Activated naive CD8-positive, alpha-beta T cell treated with anti-CD3 and anti-CD28 coated beads, Interleukin-2, amount 10 ng/mL, durations not matched to agents 7 days and 5 days (primary cell): ENCODE measurements around the gene MYADM. TPM values are rescaled to one million over a fixed set of nuclear protein-coding genes. Genes with fewer than 3 reads are reported as not detected.

Experiments
- ATAC-seq: fragments of 150-1000 bp; cut with Tn5 transposase; one replicate; pipeline ENCODE4 v1.10.0; 2021; ENCODE audit warnings: low read depth, moderate library complexity
- POLR2A ChIA-PET: fragments of 350-600 bp; sonication (Branson Sonifier 250); formaldehyde crosslinking; loops from one replicate; lab custom pipeline; 2021; ENCODE audit warnings: antibody characterized with exemption; lab: Charles Lee
- DNase-seq: peaks from one replicate; pipeline ENCODE4 v3.0.0; 2021
- H3K27ac Mint-ChIP-seq: one replicate; pipeline ENCODE4 v1.8.0; 2022; ENCODE audit warnings: mild to moderate bottlenecking, mixed read lengths
- H3K27me3 Mint-ChIP-seq: one replicate; pipeline ENCODE4 v1.8.0; 2022; ENCODE audit warnings: mild to moderate bottlenecking, moderate library complexity, mixed read lengths
- H3K36me3 Mint-ChIP-seq: one replicate; pipeline ENCODE4 v1.8.0; 2021; ENCODE audit warnings: mild to moderate bottlenecking, mixed read lengths
- H3K4me1 Mint-ChIP-seq: one replicate; pipeline ENCODE4 v1.8.0; 2021; ENCODE audit warnings: mixed read lengths
- H3K4me3 Mint-ChIP-seq: one replicate; pipeline ENCODE4 v1.8.0; 2022; ENCODE audit warnings: mild to moderate bottlenecking, moderate library complexity, mixed read lengths
- H3K9me3 Mint-ChIP-seq: one replicate; pipeline ENCODE4 v1.8.0; 2021; ENCODE audit warnings: mixed read lengths
- total RNA-seq, 2 experiments: library from RNA; stranded (reverse); gene quantifications; one replicate each; pipeline ENCODE4 v1.2.3, GENCODE V29; 2021

The MYADM gene
- total RNA-seq, 2 experiments from 2014 or later, result 76.3 to 77.3 TPM

DNA sequence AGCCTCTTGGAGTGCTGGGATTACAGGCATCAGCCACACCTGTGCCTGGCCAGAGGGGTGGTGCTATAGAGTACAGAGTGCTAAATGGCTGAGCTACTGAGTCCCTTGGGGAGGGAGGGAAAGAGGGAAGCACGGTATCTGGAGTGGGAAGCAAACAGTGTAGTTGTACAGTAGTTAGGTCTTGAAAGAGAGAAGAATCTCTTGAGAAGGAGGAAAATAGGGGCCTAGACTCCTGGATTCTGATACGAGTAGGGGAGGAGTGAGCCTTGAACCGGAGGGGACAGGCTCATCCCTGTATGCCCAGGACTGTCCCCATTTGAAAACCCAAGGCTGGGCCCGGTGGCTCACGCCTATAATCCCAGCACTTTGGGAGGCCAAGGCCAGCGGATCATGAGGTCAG is 5.1 kb downstream of the MYADM start:
- POLR2A ChIA-PET, result interaction anchor here (0.6 to 2.3 kb wide), 2 partner anchors 10 to 19 kb away, joined by 3 to 8 read pairs; no protein-coding TSS in a partner anchor
- Mint-ChIP-seq H3K4me1 (peaks cover 45% of the 10 kb centered on the region), H3K27me3 (no peaks in the 10 kb centered on the region), H3K27ac (peak overlapping the region; percentile 3), H3K9me3 (no peaks in the 10 kb centered on the region), H3K4me3 (no peak overlapping the region), H3K36me3 (peaks cover 35% of the 10 kb centered on the region)
- DNase-seq (no peak), ATAC-seq (no peak)

DNA sequence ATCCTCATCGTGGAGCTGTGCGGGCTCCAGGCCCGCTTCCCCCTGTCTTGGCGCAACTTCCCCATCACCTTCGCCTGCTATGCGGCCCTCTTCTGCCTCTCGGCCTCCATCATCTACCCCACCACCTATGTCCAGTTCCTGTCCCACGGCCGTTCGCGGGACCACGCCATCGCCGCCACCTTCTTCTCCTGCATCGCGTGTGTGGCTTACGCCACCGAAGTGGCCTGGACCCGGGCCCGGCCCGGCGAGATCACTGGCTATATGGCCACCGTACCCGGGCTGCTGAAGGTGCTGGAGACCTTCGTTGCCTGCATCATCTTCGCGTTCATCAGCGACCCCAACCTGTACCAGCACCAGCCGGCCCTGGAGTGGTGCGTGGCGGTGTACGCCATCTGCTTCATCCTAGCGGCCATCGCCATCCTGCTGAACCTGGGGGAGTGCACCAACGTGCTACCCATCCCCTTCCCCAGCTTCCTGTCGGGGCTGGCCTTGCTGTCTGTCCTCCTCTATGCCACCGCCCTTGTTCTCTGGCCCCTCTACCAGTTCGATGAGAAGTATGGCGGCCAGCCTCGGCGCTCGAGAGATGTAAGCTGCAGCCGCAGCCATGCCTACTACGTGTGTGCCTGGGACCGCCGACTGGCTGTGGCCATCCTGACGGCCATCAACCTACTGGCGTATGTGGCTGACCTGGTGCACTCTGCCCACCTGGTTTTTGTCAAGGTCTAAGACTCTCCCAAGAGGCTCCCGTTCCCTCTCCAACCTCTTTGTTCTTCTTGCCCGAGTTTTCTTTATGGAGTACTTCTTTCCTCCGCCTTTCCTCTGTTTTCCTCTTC is 6.3 kb downstream of the MYADM start:
- Mint-ChIP-seq H3K27me3 (no peaks in the 10 kb centered on the region), H3K9me3 (no peaks in the 10 kb centered on the region), H3K4me1 (peaks cover 42% of the 10 kb centered on the region), H3K27ac (peak overlapping the region; percentile 83), H3K4me3 (peak overlapping the region; percentile 53), H3K36me3 (peaks cover 35% of the 10 kb centered on the region)
- ATAC-seq (no peak), DNase-seq (no peak)
- POLR2A ChIA-PET, result interaction anchor here (0.6 to 2.3 kb wide), 3 partner anchors 8 to 221 kb away, joined by 3 to 12 read pairs (median 8); no protein-coding TSS in a partner anchor

DNA sequence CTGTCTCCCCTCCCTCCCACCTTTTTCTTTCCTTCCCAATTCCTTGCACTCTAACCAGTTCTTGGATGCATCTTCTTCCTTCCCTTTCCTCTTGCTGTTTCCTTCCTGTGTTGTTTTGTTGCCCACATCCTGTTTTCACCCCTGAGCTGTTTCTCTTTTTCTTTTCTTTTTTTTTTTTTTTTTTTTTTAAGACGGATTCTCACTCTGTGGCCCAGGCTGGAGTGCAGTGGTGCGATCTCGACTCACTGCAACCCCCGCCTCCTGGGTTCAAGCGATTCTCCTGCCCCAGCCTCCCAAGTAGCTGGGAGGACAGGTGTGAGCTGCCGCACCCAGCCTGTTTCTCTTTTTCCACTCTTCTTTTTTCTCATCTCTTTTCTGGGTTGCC is 6.9 kb downstream of the MYADM start:
- POLR2A ChIA-PET, result interaction anchor here (0.7 to 2.3 kb wide), 4 partner anchors 8 to 280 kb away, joined by 5 to 12 read pairs (median 7); no protein-coding TSS in a partner anchor
- Mint-ChIP-seq H3K4me1 (peaks cover 42% of the 10 kb centered on the region), H3K9me3 (no peaks in the 10 kb centered on the region), H3K27me3 (no peaks in the 10 kb centered on the region), H3K27ac (peak overlapping the region; percentile 83), H3K36me3 (peaks cover 35% of the 10 kb centered on the region), H3K4me3 (peak overlapping the region; percentile 53)
- DNase-seq (no peak), ATAC-seq (no peak)

DNA sequence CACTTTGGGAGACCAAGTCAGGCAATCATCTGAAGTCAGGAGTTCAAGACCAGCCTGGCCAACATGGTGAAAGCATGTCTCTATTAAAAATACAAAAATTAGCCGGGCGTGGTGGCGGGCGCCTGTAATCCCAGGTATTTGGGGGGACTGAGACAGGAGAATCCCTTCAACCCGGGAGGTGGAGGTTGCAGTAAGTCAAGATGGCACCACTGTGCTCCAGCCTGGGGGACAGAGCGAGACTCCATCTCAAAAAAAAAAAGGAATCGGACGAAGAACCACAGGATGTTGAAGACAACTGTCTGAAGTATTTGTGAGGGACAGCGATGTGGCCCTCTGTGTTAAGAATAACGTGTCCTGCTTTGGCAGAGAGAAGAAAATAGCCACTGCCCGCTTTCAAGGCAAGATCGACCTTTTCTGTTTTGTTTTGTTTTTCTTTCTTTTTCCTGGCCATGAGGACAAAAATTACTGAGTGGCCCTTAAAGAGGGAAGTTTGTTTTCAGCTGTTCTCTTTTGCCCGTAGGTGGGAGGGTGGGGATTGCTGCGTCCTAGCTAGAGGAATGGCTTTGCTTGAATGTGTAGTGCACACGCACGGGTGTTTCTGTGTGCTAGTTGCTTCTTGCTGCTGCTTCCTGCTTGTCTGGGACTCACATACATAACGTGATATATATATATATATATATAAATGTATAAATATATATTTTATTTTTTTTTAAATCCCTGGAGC is 8.1 kb downstream of the MYADM start:
- peaks cover 38% of the 10 kb centered on the region for H3K4me1 Mint-ChIP-seq
- H3K27me3 Mint-ChIP-seq, result no peaks in the 10 kb centered on the region
- H3K4me3 Mint-ChIP-seq, result peak overlapping the region; percentile 23
- POLR2A ChIA-PET, result interaction anchor here (0.6 to 2.0 kb wide), 4 partner anchors 8 to 22 kb away, joined by 3 to 14 read pairs (median 9); partner anchors contain the start of gene MYADM
- H3K9me3 Mint-ChIP-seq, result no peaks in the 10 kb centered on the region
- peak overlapping the region; percentile 30 for H3K27ac Mint-ChIP-seq
- H3K36me3 Mint-ChIP-seq, result peaks cover 35% of the 10 kb centered on the region
- DNase-seq, result no peak
- ATAC-seq, result no peak

DNA sequence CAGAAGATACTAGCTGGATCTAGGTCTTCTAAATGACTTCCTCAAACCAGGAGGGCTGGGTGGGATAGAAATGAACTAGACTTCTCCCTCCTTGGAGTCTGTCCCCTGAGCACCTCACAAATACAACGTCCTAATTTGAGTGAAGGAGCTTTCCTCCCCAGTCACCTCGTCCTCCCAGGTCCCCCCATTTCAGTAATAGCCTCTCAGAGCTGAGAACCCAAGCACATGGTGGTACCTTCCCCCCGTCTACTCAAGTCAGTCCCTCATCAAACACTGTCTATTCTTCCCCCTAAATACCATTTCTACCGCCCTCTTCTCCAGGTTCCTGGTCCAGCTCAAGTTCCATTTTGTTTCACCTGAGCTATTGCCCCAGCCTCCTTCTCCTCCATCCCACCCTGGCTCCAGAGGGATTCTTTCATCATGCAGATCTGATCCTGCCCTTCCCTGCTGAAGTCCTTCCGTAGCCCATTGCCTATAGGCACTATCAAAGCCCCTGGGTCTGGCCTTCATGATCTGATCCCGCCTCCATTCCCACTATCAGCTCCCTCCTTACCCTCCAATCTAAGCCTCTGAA is 9.1 kb downstream of the MYADM start:
- H3K27me3 Mint-ChIP-seq, result no peaks in the 10 kb centered on the region
- H3K27ac Mint-ChIP-seq, result peak overlapping the region; percentile 29
- H3K36me3 Mint-ChIP-seq, result peaks cover 32% of the 10 kb centered on the region
- POLR2A ChIA-PET, result interaction anchor here (0.5 to 2.0 kb wide), 3 partner anchors 9 to 1105 kb away, joined by 3 to 14 read pairs (median 6); partner anchors contain the start of gene MYADM
- ATAC-seq, result no peak
- H3K9me3 Mint-ChIP-seq, result no peaks in the 10 kb centered on the region
- H3K4me3 Mint-ChIP-seq, result no peak overlapping the region
- DNase-seq, result no peak
- H3K4me1 Mint-ChIP-seq, result peaks cover 31% of the 10 kb centered on the region

DNA sequence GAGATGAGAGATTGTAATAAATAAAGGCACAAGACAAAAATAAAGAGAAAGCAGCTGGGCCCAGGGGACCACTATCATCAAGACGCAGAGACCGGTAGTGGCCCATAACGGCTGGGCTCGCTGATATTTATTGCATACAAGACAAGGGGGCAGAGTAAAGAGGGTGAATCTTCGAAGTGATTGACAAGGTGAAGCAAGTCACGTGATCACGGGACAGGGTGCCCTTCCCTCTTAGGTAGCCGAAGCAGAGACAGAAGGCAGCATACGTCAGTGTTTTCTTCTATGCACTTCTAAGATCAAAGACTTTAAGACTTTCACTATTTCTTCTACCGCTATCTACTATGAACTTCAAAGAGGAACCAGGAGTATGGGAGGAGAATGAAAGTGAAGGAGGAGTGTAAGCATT is 9.7 kb downstream of the MYADM start:
- Mint-ChIP-seq H3K27ac (peak overlapping the region; percentile 43), H3K27me3 (no peaks in the 10 kb centered on the region), H3K36me3 (peaks cover 32% of the 10 kb centered on the region), H3K4me3 (peak overlapping the region; percentile 30), H3K9me3 (no peaks in the 10 kb centered on the region), H3K4me1 (peaks cover 31% of the 10 kb centered on the region)
- POLR2A ChIA-PET, result interaction anchor here (0.5 to 2.0 kb wide), 3 partner anchors 9 to 1105 kb away, joined by 3 to 14 read pairs (median 6); partner anchors contain the start of gene MYADM
- DNase-seq, result no peak
- no peak for ATAC-seq

DNA sequence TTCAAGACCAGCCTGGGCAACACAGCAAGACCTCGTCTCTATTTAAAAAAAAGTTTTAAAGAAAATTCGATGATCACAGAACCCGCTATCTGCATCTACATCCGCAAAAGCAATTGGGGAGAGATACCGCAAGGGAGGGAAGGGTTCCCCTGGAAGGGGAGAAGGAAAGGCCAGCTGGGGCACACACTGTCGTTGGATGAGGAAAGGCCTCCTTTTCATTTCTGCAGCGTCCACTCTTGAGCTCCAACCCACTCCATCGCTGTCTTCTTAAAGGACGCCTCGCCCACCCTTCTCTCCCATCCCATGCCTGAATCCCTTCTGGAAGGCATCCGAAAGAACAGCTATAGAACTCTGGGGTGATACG is 11.1 kb downstream of the MYADM start:
- H3K4me1 Mint-ChIP-seq, result peaks cover 26% of the 10 kb centered on the region
- H3K36me3 Mint-ChIP-seq, result peaks cover 25% of the 10 kb centered on the region
- H3K27ac Mint-ChIP-seq, result no peak overlapping the region
- DNase-seq (no peak), ATAC-seq (no peak)
- H3K27me3 Mint-ChIP-seq, result peaks cover 10% of the 10 kb centered on the region
- H3K4me3 Mint-ChIP-seq, result no peak overlapping the region
- no peaks in the 10 kb centered on the region for H3K9me3 Mint-ChIP-seq
- POLR2A ChIA-PET, result interaction anchor here (1.4 to 1.6 kb wide), 2 partner anchors 8 to 11 kb away, joined by 6 to 19 read pairs; partner anchors contain the start of gene MYADM

DNA sequence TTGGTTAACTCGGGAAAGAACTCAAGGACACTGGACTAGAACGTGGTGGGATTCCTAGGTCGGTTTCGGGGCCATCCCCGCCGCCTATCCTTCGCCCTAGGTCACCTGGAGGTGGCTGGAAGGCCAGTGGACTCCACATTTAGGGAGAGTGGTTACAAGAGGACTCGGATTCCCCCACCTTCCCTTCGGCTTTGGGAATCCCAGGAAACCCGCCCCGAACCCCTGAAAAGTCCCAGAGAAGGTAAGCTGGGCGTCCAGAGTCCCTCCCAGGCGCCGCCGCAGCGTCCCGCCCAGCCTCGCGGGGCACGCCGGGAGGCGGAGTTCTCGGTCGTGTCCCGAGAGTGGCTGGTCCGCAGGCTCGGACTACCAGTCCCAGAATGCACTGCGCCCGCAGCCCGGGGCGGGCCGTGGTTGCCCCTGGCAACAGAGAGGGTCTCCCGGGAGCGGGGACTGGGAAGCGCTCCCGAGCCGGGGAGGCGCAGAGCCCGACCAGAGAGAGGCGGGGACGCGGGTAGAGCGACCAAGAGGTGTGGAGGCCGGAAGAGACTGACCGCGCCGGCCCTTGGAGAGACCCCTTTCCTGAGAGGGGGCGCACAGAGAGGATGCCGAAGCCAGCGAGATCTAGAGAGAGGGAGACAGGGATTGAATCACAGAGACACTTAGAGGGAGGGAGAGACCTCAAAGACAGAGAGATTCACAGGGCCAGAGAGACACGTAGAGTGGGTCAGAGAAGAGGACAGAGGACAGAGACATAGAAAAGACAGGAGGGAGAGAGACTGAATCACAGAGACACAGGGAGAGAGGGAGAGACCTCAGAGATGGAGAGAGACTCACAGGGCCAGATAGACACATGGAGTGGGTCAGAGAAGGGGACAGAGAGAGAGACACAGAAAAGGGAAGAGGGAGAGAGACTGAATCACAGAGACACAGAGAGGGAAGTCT is 11.7 kb downstream of the MYADM start:
- Mint-ChIP-seq H3K4me1 (peaks cover 22% of the 10 kb centered on the region), H3K27me3 (peaks cover 15% of the 10 kb centered on the region), H3K27ac (no peak overlapping the region), H3K4me3 (no peak overlapping the region), H3K36me3 (peaks cover 18% of the 10 kb centered on the region), H3K9me3 (no peaks in the 10 kb centered on the region)
- peak; percentile 91 for DNase-seq
- peak; percentile 90 for ATAC-seq
- POLR2A ChIA-PET, result interaction anchor here (1.4 to 1.6 kb wide), 2 partner anchors 9 to 12 kb away, joined by 6 to 19 read pairs; partner anchors contain the start of gene MYADM

DNA sequence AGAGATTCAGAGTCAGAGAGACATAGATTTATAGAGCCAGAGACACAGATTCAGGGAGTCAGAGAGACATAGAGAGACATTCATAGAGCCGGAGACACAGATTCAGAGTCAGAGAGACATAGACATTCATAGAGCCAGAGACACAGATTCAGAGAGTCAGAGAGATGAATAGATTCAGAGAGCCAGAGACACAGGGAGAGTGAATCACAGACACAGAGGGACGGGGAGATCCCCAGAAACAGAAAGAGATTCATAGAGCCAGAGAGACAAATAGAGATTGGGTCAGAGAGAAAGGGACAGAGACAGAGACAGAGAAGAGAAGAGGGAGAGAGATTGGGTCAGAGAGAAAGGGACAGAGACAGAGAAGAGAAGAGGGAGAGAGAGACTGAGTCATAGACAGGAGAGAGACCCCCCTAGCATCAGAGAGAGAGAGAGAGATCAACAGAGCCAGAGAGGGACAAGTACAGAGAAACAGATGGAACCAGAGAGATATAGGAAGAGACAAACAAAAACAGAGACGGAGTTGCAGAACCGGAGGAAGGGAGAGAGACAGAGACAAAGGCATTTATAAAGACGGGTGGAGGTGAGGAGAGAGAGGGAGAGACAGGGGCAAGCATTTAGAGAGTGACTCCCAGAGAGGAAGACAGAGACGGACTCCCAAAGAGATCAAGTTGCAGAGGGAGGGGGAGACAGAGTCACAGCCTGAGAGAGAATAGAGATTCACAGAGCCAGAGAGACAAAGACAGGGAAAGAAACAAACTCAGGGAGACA is 13.2 kb downstream of the MYADM start:
- H3K4me1 Mint-ChIP-seq, result peaks cover 15% of the 10 kb centered on the region
- H3K9me3 Mint-ChIP-seq, result no peaks in the 10 kb centered on the region
- DNase-seq, result no peak
- POLR2A ChIA-PET, result interaction anchor here (1.3 to 1.5 kb wide), 2 partner anchors 10 to 13 kb away, joined by 5 to 16 read pairs; partner anchors contain the start of gene MYADM
- ATAC-seq, result no peak
- H3K27me3 Mint-ChIP-seq, result peaks cover 21% of the 10 kb centered on the region
- no peak overlapping the region for H3K27ac Mint-ChIP-seq
- H3K36me3 Mint-ChIP-seq, result peaks cover 7% of the 10 kb centered on the region
- H3K4me3 Mint-ChIP-seq, result no peak overlapping the region

DNA sequence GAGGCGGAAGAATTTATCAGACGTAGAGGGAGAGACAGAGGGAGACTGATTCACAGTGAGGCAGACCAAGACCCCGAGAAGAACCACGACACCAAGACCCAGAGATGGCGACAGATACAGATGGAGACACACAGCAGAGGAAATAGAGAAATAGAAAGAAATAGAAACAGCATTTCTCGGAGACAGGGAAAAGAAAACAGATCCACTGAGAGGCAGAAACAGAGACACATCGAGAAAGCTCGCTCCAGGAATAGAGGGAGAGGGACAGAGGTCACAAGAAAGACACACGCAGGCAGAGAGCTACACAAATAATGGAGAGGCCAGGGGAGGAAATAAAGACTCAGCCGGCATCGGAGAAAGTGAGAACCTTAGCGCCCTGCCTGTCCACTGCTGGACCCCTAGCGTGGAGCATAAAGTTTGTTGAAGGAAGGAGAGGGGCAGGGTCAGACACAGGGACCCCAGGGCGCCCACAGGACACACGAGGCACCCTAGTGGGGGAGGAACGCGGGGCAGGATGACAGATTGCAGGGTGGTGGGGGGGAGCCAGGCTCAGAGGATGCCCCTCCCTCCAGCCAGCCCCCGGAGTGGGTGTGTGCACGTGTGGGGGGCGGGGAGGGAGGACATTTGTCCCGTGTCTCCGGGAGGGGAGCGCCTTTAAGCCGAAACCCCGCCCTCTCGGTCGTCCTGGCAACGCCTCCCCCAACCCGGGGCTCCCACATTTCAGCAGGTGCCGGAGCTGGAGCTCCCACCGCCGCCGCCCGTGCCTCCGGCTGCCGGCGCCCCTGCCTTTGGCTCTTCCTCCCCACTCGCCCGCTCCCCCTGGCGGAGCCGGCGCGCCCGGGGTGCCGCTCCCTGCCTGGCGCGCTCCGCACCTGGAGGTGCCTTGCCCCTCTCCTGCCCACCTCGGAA is 14.1 kb downstream of the MYADM start, which contains the start of gene PRKCG:
Gene PRKCG, plus strand, starts transcription at position 716 of the 909 bp plus-strand sequence. CDS start 298 bp downstream, outside the sequence.
- POLR2A ChIA-PET, result interaction anchor here (1.3 to 1.5 kb wide), 2 partner anchors 11 to 14 kb away, joined by 5 to 16 read pairs; partner anchors contain the start of gene MYADM
- DNase-seq (peak; percentile 78), ATAC-seq (peak; percentile 46)
- peaks cover 4% of the 10 kb centered on the region for H3K36me3 Mint-ChIP-seq
- H3K9me3 Mint-ChIP-seq, result no peaks in the 10 kb centered on the region
- H3K27ac Mint-ChIP-seq, result no peak within 1 kb of the TSS
- peaks cover 21% of the 10 kb centered on the region for H3K27me3 Mint-ChIP-seq
- H3K4me3 Mint-ChIP-seq, result peak within 1 kb of the TSS; percentile 56
- H3K4me1 Mint-ChIP-seq, result peaks cover 12% of the 10 kb centered on the region
